AG09309 (cell line): ENCODE measurements around the gene EVI5.

ENCODE experiments used
- DNase-seq: peaks from one replicate; pipeline ENCODE4 v3.0.0-alpha.2; 2010; ENCODE audit warnings: low read depth
- H3K4me3 ChIP-seq: 2 replicates; pipeline ENCODE4 v1.5.1; 2011; ENCODE audit warnings: mild to moderate bottlenecking, low read depth, low read length, moderate library complexity; ENCODE audit not compliant: control insufficient read depth
- TF ChIP-seq, protein P1 (sequence below): IDR thresholded peaks from 2 replicates; pipeline ENCODE4 v1.5.1; 2011; ENCODE audit warnings: mild to moderate bottlenecking, low read depth, low read length, inconsistent platforms; ENCODE audit not compliant: insufficient read depth, control insufficient read depth; ENCODE audit errors: missing control alignments

The EVI5 gene

DNA sequence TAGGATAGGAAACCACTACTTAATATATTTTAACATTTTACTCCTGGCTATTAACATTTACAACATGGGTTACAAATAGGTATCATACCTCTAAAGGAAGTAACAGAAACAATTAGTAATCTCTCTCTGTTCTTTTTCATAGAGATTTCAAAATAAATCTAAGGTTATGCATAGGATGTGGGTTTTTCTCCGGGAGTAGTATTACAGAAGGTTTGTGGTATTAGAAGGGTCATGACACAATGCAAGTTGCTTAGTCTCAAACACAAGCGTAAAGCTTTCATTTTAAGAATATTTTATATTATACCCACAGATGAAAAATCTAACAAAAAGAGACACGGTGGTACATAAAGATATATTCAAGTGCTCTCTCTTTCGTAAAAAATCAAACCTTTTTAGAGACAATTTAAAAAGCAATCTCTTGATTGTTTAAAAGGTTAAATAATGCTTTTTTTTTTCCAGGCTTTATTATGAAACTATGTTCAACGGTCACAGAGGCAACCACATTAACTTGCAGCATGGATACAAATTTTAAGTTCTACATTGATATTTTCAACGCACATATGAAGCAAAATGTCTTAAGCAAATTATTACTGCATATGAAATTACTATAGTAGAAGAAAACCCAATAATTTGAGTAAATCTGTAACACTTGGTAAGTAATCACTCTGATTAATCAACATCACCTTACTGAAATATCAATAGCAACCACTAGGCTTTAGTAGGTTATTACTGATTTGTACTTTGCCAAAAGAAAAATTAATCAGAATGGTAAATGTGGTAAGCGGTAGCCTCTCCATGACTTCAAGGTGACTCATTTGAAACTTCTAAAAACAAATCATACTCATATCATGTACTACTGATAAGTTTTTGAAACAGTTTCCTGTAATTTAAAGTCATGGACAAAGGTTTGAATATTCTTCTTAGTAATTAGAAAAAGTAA is 200.8 kb downstream of the EVI5 start:
- H3K4me3 ChIP-seq = no peak overlapping the region
- TF ChIP-seq, protein P1, sequence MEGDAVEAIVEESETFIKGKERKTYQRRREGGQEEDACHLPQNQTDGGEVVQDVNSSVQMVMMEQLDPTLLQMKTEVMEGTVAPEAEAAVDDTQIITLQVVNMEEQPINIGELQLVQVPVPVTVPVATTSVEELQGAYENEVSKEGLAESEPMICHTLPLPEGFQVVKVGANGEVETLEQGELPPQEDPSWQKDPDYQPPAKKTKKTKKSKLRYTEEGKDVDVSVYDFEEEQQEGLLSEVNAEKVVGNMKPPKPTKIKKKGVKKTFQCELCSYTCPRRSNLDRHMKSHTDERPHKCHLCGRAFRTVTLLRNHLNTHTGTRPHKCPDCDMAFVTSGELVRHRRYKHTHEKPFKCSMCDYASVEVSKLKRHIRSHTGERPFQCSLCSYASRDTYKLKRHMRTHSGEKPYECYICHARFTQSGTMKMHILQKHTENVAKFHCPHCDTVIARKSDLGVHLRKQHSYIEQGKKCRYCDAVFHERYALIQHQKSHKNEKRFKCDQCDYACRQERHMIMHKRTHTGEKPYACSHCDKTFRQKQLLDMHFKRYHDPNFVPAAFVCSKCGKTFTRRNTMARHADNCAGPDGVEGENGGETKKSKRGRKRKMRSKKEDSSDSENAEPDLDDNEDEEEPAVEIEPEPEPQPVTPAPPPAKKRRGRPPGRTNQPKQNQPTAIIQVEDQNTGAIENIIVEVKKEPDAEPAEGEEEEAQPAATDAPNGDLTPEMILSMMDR = no peak
- peak; percentile 18 for DNase-seq

DNA sequence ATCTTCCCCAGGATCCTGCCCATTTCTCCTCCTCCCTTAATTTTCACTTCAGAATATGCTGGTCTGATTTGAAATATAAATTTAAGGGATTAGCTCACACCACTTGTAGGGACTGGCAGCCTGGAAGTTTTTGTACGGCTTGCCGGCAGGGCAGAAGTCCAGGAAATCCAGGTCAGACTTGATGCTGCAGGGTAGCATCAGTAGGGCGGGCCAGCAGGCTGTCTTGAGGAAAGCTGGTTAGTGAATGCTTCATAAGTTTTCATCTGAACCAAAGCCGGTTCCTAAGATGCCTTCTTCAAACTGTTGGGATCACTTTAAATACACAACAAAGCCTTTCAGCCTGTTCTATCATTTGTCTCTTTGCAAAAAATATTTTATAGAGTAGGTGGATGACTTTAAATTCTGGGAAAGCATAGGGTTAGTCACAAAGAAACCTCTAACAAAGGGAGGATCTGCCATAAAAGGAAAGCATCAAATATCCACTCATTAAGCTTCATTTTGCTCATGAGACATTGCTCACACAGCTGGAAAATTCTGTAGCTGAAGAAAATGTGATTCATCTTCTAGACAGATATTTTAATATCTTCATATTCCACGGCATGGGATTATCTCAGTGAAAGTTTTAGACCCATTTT is 207.5 kb downstream of the EVI5 start:
- no peak overlapping the region for H3K4me3 ChIP-seq
- DNase-seq = peak; percentile 18
- TF ChIP-seq, protein P1 = no peak

DNA sequence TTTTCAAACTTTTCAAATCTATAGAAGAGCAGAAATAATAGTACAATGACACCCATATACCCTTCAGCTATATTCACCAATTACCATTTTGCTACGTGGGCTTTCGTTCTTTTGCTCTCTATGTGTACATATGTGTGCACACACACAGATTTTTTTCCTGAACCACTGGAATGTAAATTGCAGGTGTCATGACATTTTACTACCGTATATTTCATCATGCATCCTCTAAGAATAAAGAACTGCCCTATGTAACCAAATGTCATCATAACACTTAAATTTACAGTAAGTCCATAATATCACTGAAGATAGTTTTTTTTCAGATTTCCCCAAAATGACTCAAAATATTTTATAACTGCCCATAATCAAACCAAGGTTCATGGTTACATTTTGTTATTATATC is 209.8 kb downstream of the EVI5 start:
- DNase-seq = no peak
- TF ChIP-seq, protein P1 = no peak
- no peak overlapping the region for H3K4me3 ChIP-seq

DNA sequence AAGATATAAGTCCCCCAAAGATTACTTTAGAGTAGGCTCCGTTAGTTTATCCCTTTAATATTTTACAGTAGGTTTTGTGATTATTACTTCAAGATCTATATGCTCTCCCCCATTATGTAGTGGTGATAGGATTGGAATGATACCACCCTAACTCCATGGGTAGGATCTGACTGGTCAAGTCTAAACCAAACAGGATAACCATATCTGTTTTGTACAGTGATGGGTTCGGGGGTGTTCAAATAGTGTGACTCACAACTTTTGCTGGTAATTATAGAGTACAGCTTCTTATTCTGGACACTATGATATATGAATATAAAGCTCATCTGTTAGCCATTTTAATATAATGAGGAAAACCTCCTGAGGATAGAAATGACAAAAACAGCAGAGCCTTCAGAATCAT is 212.4 kb downstream of the EVI5 start:
- DNase-seq = no peak
- H3K4me3 ChIP-seq = no peak overlapping the region
- TF ChIP-seq, protein P1 = no peak

DNA sequence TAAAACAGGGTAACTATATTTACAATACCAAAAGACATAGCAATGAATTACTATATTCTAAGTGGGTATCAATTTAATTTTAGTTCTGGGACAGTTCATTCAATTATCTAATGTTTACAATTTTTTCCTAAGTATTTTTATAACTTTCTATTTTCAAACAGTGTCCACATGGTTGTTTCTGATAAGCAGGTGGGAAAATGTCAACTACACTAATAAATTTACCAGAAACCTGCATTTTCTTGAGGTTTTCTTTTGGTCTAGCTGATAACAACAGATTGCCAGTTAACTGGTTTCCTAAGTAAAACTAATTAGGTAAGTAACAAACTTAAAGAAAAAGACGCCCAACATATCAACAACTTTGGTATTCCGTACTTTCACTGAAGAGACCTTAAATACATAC is 213.3 kb downstream of the EVI5 start:
- TF ChIP-seq, protein P1 = no peak
- DNase-seq = no peak
- no peak overlapping the region for H3K4me3 ChIP-seq

DNA sequence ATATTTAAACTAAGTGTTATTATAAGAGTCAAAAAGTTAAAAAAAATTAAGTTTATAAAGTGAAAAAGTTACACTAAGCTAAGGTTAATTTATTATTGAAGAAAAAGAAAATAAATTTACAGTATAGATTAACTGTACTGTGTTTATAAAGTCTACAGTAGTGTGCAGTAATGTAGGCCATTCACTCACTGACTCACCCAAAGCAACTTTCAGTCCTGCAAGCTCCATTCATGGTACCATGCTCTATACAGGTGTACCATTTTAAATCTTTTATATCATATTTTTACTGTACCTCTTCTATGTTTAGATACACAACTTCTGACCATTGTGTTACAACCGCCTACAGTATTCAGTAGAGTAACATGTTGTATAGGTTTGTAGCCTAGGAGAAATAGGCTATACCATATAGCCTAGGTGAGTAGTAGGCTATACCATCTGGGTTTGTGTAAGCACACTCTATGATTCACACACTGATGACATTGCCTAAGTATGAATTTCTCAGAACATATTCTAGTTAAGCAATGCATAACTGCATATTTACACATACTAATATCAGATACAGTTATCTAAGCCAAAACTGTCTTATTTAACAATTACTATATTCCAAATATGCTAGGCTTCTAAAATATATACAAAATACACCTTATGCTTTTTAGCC is 217.6 kb downstream of the EVI5 start:
- no peak overlapping the region for H3K4me3 ChIP-seq
- no peak for DNase-seq

More for the DNA sequence above, 217.6 kb downstream of the EVI5 start:
- TF ChIP-seq, protein P1 = no peak
